Endothelial cell of umbilical vein (primary cell): ENCODE measurements around the gene TOMM20. TPM values are rescaled to one million over a fixed set of nuclear protein-coding genes. Genes with fewer than 3 reads are reported as not detected.
"Not testable (repeated sequence)": the region's sequence is repeated elsewhere in the genome, so short reads cannot be mapped to it uniquely, and the experiment has no call there.

ENCODE experiments used
- BruUV-seq: library from RNA; stranded (reverse); fragments of 400-500 nt; replicated peaks from 2 replicates; lab custom pipeline; 2021; lab: Mats Ljungman, UMichigan
- CTCF ChIA-PET: fragments of 300-600, 350-600 bp; sonication (Branson Sonifier 250); formaldehyde crosslinking; loops from one replicate; lab custom pipeline; 2021; ENCODE audit warnings: antibody characterized with exemption, inconsistent platforms; lab: Charles Lee
- POLR2A ChIA-PET: fragments of 300-600, 350-600 bp; sonication (Branson Sonifier 250); formaldehyde crosslinking; loops from one replicate; lab custom pipeline; 2021; ENCODE audit warnings: antibody characterized with exemption, inconsistent platforms; lab: Charles Lee
- DNase-seq: peaks from one replicate; pipeline ENCODE4 v3.0.0-alpha.2; 2011; ENCODE audit warnings: low read depth, low spot score
- FAIRE-seq: peaks from 2 replicates; lab custom pipeline; 2011; peaks lifted over from hg19 to GRCh38; lab: Jason Lieb, UNC
- H2AFZ ChIP-seq: 2 replicates; pipeline ENCODE4 v1.6.0; 2012; ENCODE audit warnings: low read depth, low read length, control low read depth, inconsistent platforms
- H3K27ac ChIP-seq: 2 replicates; pipeline ENCODE4 v1.5.1; 2011; ENCODE audit warnings: low read depth, mild to moderate bottlenecking, control low read depth, low read length, moderate library complexity; ENCODE audit not compliant: insufficient read depth
- H3K27me3 ChIP-seq, 2 experiments: 2 replicates each; pipeline versions ENCODE4 v1.6.0 to v1.6.1; 2011; ENCODE audit warnings: low read length in 2 of 2, mixed read lengths in 1 of 2; ENCODE audit not compliant: control insufficient read depth in 2 of 2, insufficient read depth in 2 of 2
- H3K36me3 ChIP-seq, 2 experiments: 2 replicates in 1 of 2; 3 replicates in 1 of 2; pipeline ENCODE4 v1.5.1; 2011; ENCODE audit warnings: low read length in 2 of 2, mild to moderate bottlenecking in 1 of 2, moderate library complexity in 1 of 2; ENCODE audit not compliant: control insufficient read depth in 2 of 2, insufficient read depth in 2 of 2; ENCODE audit errors: extremely low read depth in 1 of 2
- H3K4me1 ChIP-seq: 3 replicates; pipeline ENCODE4 v1.5.1; 2011; ENCODE audit warnings: mild to moderate bottlenecking, low read length; ENCODE audit not compliant: control insufficient read depth, insufficient read depth; ENCODE audit errors: extremely low read depth
- H3K4me2 ChIP-seq: 2 replicates; pipeline ENCODE4 v1.6.1; 2011; ENCODE audit warnings: low read length, control low read depth, mixed read lengths; ENCODE audit not compliant: insufficient read depth
- H3K4me3 ChIP-seq, 3 experiments: fragments of 200-600 bp in 1 of 3; sonication (generic), shearing (Covaris generic) in 1 of 3; replicated peaks in 1 of 3; 2 replicates each; pipeline ENCODE4 v1.5.1; 2011 to 2016; ENCODE audit warnings: control low read depth in 3 of 3, low read length in 3 of 3, mild to moderate bottlenecking in 2 of 3, inconsistent platforms in 1 of 3, low read depth in 1 of 3, moderate library complexity in 1 of 3; ENCODE audit not compliant: insufficient read depth in 1 of 3
- H3K79me2 ChIP-seq: 2 replicates; pipeline ENCODE4 v1.6.0; 2012; ENCODE audit warnings: low read length, inconsistent platforms; ENCODE audit not compliant: control insufficient read depth, insufficient read depth
- H3K9ac ChIP-seq: replicated peaks from 2 replicates; pipeline ENCODE3; 2011; ENCODE audit warnings: low read length, control low read depth; ENCODE audit not compliant: insufficient read depth; ENCODE audit errors: extremely low read depth
- H3K9me1 ChIP-seq: replicated peaks from 3 replicates; pipeline ENCODE4 v1.6.0; 2011; ENCODE audit warnings: mild to moderate bottlenecking, low read length; ENCODE audit not compliant: control insufficient read depth, insufficient read depth; ENCODE audit errors: extremely low read depth
- H3K9me3 ChIP-seq: replicated peaks from 2 replicates; pipeline ENCODE4 v1.5.1; 2012; ENCODE audit warnings: low read length, inconsistent platforms; ENCODE audit not compliant: control insufficient read depth, insufficient read depth
- H4K20me1 ChIP-seq: replicated peaks from 2 replicates; pipeline ENCODE3; 2011; ENCODE audit warnings: mild to moderate bottlenecking, low read length; ENCODE audit not compliant: control insufficient read depth, insufficient read depth; ENCODE audit errors: extremely low read depth
- CTCF ChIP-seq, 2 donors: IDR thresholded peaks; 1 replicate in 1 of 2; 2 replicates in 1 of 2; pipeline ENCODE4 v1.5.1; 2011; ENCODE audit warnings: low read length in 2 of 2, mild to moderate bottlenecking in 2 of 2, moderate library complexity in 2 of 2, control low read depth in 1 of 2, inconsistent platforms in 1 of 2, low read depth in 1 of 2; ENCODE audit not compliant: insufficient read depth in 1 of 2; ENCODE audit errors: extremely low read depth in 1 of 2
- POLR2A ChIP-seq: IDR thresholded peaks from 2 replicates; pipeline ENCODE4 v1.6.1; 2012; ENCODE audit warnings: low read depth, mild to moderate bottlenecking, control low read depth, low read length
- dilution Hi-C: fragments of 300-500 bp; cut with MboI; formaldehyde crosslinking; loops from one replicate; pipeline ENCODE4 v1.15.0; 2019; ENCODE audit warnings: low sequenced_read_pairs; ENCODE audit not compliant: extremely low pct_ligation_motif_present
- intact Hi-C: fragments of 100-400 bp; cut with micrococcal nuclease; formaldehyde crosslinking; loops from one replicate; pipeline ENCODE4 v1.10.0; 2022
- polyA plus RNA-seq, 4 experiments: library from polyadenylated mRNA; depleted of rRNA in 3 of 4; stranded (reverse) in 3 of 4; unstranded in 1 of 4; fragments of >200 nt; gene quantifications; 2 replicates each; pipeline versions ENCODE4 v1.2.1 to v1.2.3, GENCODE V29; 2011 to 2012; ENCODE audit warnings: missing spikeins in 1 of 4
- total RNA-seq: library from RNA; stranded (reverse); gene quantifications from 2 replicates; pipeline ENCODE4 v1.2.3, GENCODE V29; 2021

TOMM20 gene
- total and polyA plus RNA-seq, 2 donors (not counting 3 experiments of a cell fraction or from before 2014, with no cell fraction given), result 42.5 to 98.4 TPM

- Histone ChIP-seq H4K20me1 (no peaks in the 10 kb centered on the region), H3K79me2 (no peaks in the 10 kb centered on the region), H3K27ac (no peak overlapping the region), H3K9me3 (no peaks in the 10 kb centered on the region), H2AFZ (peak overlapping the region; percentile 46), H3K9ac (no peak overlapping the region), H3K9me1 (no peaks in the 10 kb centered on the region), H3K36me3 (no peaks in the 10 kb centered on the region), H3K27me3 (peaks cover 0 to 3% of the 10 kb centered on the region in 2 experiments), H3K4me3 (no peak overlapping the region), H3K4me2 (peak overlapping the region; percentile 26), H3K4me1 (no peaks in the 10 kb centered on the region)
- ChIA-PET CTCF (interaction anchor here (0.6 to 3.1 kb wide), 33 partner anchors 9 to 691 kb away, joined by 3 to 35 read pairs (median 4); partner anchors contain the start of gene TARBP1), POLR2A (no interaction called here)
- BruUV-seq, result no TSS peak
- intact Hi-C loops, result no loop called here
- FAIRE-seq (no peak), DNase-seq (peak; percentile 44)
- TF ChIP-seq POLR2A (no peak), CTCF (IDR thresholded peaks at IDR 0.05; ENCODE audit: extremely low read depth in 1 of 2, insufficient read depth in 1 of 2, low read depth in 1 of 2, low read length in 2 of 2) (peak in 1 of 2 donors; percentile 33)
- dilution Hi-C loops, result loop anchor here (10.0 kb wide), 1 partner anchor 608 kb away; no protein-coding TSS in a partner anchor
Observed at GRCh38 chr1:235093013-235093695, 35.5 kb downstream of the TOMM20 start.

GRCh38 chr1:235092415-235092814 lies 36.2 kb downstream of the TOMM20 start:
- POLR2A ChIA-PET, H3K27me3 ChIP-seq, FAIRE-seq, H2AFZ ChIP-seq, H3K4me2 ChIP-seq, H3K4me1 ChIP-seq, H3K79me2 ChIP-seq, H3K4me3 ChIP-seq, H3K27ac ChIP-seq, DNase-seq, H3K9me1 ChIP-seq, BruUV-seq, intact Hi-C loops, H4K20me1 ChIP-seq, H3K9me3 ChIP-seq, H3K36me3 ChIP-seq, H3K9ac ChIP-seq: not testable (repeated sequence)
- CTCF ChIA-PET, result interaction anchor here (1.2 to 3.1 kb wide), 2 partner anchors 500 to 594 kb away, joined by 3 to 35 read pairs; no protein-coding TSS in a partner anchor
- dilution Hi-C loops, result loop anchor here (10.0 kb wide), 1 partner anchor 608 kb away; no protein-coding TSS in a partner anchor

- H3K4me2 ChIP-seq, DNase-seq, H3K36me3 ChIP-seq, H2AFZ ChIP-seq, POLR2A ChIA-PET, H3K9me1 ChIP-seq, H3K79me2 ChIP-seq, intact Hi-C loops, H3K9me3 ChIP-seq, H3K27me3 ChIP-seq, H3K27ac ChIP-seq, H3K4me3 ChIP-seq, H3K4me1 ChIP-seq, H3K9ac ChIP-seq, BruUV-seq, H4K20me1 ChIP-seq: not testable (repeated sequence)
- FAIRE-seq, result peak; percentile 78
- dilution Hi-C loops, result loop anchor here (10.0 kb wide), 1 partner anchor 607 kb away; no protein-coding TSS in a partner anchor
- CTCF ChIA-PET, result interaction anchor here (1.2 to 3.1 kb wide), 4 partner anchors 494 to 605 kb away, joined by 3 to 35 read pairs (median 6); no protein-coding TSS in a partner anchor
Observed at GRCh38 chr1:235092045-235092406, 36.6 kb downstream of the TOMM20 start.
